ENCODE data around the gene HSPB1.

Gene HSPB1

GRCh38 chr7:76302347-76303201, at the start of gene HSPB1:
HSPB1 (plus strand) TSS chr7:76302673; CDS start chr7:76302713, 40 bp downstream.
- peaks cover 0 to 7% of the 10 kb centered on the region in 2 donors for H3K36me3 ChIP-seq (ENCODE audit: control insufficient read depth in 1 of 2, insufficient read depth in 2 of 2, low read length in 2 of 2)
- peaks cover 6 to 32% of the 10 kb centered on the region in 2 donors for H3K4me1 ChIP-seq (ENCODE audit: control insufficient read depth in 1 of 2, insufficient read depth in 2 of 2, low read length in 2 of 2)
- no peaks in the 10 kb centered on the region for H3K9me3 ChIP-seq (ENCODE audit: control insufficient read depth in 1 of 2, low read length in 2 of 2)
- no peaks in the 10 kb centered on the region for H3K27me3 ChIP-seq (ENCODE audit: low read depth, low read length)
- peak within 1 kb of the TSS; percentile 67 to 95 for H3K4me3 ChIP-seq (ENCODE audit: low read depth in 1 of 2, low read length in 2 of 2)
- peak within 1 kb of the TSS; percentile 82 for H3K27ac ChIP-seq (ENCODE audit: low read length)

DNA sequence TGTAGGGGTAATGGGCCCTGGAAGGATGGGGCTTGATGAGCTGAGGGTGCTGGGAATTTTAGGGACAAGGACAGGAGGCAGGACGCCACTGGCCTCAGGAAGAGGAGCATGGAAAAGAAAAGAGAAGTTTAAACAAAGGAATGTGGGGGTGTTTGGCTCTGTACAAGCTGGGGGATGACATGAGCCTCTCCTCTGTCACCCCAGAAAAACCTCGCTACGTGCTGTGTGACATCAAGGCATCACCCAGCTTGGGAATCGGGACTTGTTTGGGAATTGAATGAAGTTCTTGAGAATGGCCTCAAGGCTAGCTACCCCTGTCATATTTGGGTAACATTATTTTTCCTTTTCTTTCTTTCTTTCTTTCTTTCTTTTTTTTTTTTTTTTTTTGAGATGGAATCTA, 47.7 kb upstream of the HSPB1 start:
- no peak overlapping the region for H3K4me3 ChIP-seq (ENCODE audit: low read depth in 1 of 2, low read length in 2 of 2)
- H3K36me3 ChIP-seq (ENCODE audit: control insufficient read depth in 1 of 2, insufficient read depth in 2 of 2, low read length in 2 of 2) = no peaks in the 10 kb centered on the region
- peaks cover 0 to 3% of the 10 kb centered on the region in 2 donors for H3K4me1 ChIP-seq (ENCODE audit: control insufficient read depth in 1 of 2, insufficient read depth in 2 of 2, low read length in 2 of 2)
- H3K27ac ChIP-seq (ENCODE audit: low read length) = no peak overlapping the region
- peaks cover 7% of the 10 kb centered on the region for H3K27me3 ChIP-seq (ENCODE audit: low read depth, low read length)
- no peaks in the 10 kb centered on the region for H3K9me3 ChIP-seq (ENCODE audit: control insufficient read depth in 1 of 2, low read length in 2 of 2)

- peaks cover 0 to 5% of the 10 kb centered on the region in 2 donors for H3K4me1 ChIP-seq (ENCODE audit: control insufficient read depth in 1 of 2, insufficient read depth in 2 of 2, low read length in 2 of 2)
- no peaks in the 10 kb centered on the region for H3K9me3 ChIP-seq (ENCODE audit: control insufficient read depth in 1 of 2, low read length in 2 of 2)
- no peak overlapping the region for H3K4me3 ChIP-seq (ENCODE audit: low read depth in 1 of 2, low read length in 2 of 2)
- H3K27me3 ChIP-seq (ENCODE audit: low read depth, low read length) = peaks cover 10% of the 10 kb centered on the region
- H3K27ac ChIP-seq (ENCODE audit: low read length) = no peak overlapping the region
- no peaks in the 10 kb centered on the region for H3K36me3 ChIP-seq (ENCODE audit: control insufficient read depth in 1 of 2, insufficient read depth in 2 of 2, low read length in 2 of 2)
These were observed 44.5 kb upstream of the HSPB1 start for GRCh38 chr7:76257973-76258372.

- H3K4me1 ChIP-seq (ENCODE audit: control insufficient read depth in 1 of 2, insufficient read depth in 2 of 2, low read length in 2 of 2) = peaks cover 0 to 5% of the 10 kb centered on the region in 2 donors
- H3K27ac ChIP-seq (ENCODE audit: low read length) = no peak overlapping the region
- H3K36me3 ChIP-seq (ENCODE audit: control insufficient read depth in 1 of 2, insufficient read depth in 2 of 2, low read length in 2 of 2) = no peaks in the 10 kb centered on the region
- H3K27me3 ChIP-seq (ENCODE audit: low read depth, low read length) = peaks cover 10% of the 10 kb centered on the region
- H3K9me3 ChIP-seq (ENCODE audit: control insufficient read depth in 1 of 2, low read length in 2 of 2) = no peaks in the 10 kb centered on the region
- no peak overlapping the region for H3K4me3 ChIP-seq (ENCODE audit: low read depth in 1 of 2, low read length in 2 of 2)
These were observed 43.1 kb upstream of the HSPB1 start for GRCh38 chr7:76259124-76260093.

GRCh38 chr7:76260171-76260703, 42.2 kb upstream of the HSPB1 start:
- Histone ChIP-seq H3K4me1 (ENCODE audit: control insufficient read depth in 1 of 2, insufficient read depth in 2 of 2, low read length in 2 of 2) (peaks cover 0 to 5% of the 10 kb centered on the region in 2 donors), H3K9me3 (ENCODE audit: control insufficient read depth in 1 of 2, low read length in 2 of 2) (no peaks in the 10 kb centered on the region), H3K36me3 (ENCODE audit: control insufficient read depth in 1 of 2, insufficient read depth in 2 of 2, low read length in 2 of 2) (no peaks in the 10 kb centered on the region), H3K4me3 (ENCODE audit: low read depth in 1 of 2, low read length in 2 of 2) (no peak overlapping the region), H3K27ac (ENCODE audit: low read length) (no peak overlapping the region), H3K27me3 (ENCODE audit: low read depth, low read length) (peaks cover 10% of the 10 kb centered on the region)

DNA sequence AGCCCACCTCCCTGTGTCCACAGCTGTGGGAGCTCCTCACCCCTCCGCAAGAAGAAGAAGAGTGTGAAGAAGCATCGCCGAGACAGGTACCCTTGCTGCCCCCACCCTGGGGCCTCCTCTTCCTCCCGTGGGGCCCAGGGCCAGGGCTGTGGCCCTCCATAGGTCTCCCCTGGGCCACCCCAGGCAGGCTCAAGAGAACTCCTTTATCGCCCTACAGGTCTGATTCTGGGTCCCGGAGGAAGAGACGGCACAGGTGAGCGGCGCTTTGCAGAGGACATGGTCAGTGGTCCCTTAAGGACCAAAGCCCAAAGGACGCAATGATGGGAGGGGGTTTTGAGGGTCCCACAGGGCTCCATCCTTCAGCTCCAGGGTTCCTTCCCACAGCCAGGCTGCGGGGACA, 41.1 kb upstream of the HSPB1 start:
- peaks cover 0 to 5% of the 10 kb centered on the region in 2 donors for H3K4me1 ChIP-seq (ENCODE audit: control insufficient read depth in 1 of 2, insufficient read depth in 2 of 2, low read length in 2 of 2)
- H3K9me3 ChIP-seq (ENCODE audit: control insufficient read depth in 1 of 2, low read length in 2 of 2) = no peaks in the 10 kb centered on the region
- no peak overlapping the region for H3K27ac ChIP-seq (ENCODE audit: low read length)
- H3K27me3 ChIP-seq (ENCODE audit: low read depth, low read length) = peaks cover 10% of the 10 kb centered on the region
- H3K36me3 ChIP-seq (ENCODE audit: control insufficient read depth in 1 of 2, insufficient read depth in 2 of 2, low read length in 2 of 2) = no peaks in the 10 kb centered on the region
- no peak overlapping the region for H3K4me3 ChIP-seq (ENCODE audit: low read depth in 1 of 2, low read length in 2 of 2)

DNA sequence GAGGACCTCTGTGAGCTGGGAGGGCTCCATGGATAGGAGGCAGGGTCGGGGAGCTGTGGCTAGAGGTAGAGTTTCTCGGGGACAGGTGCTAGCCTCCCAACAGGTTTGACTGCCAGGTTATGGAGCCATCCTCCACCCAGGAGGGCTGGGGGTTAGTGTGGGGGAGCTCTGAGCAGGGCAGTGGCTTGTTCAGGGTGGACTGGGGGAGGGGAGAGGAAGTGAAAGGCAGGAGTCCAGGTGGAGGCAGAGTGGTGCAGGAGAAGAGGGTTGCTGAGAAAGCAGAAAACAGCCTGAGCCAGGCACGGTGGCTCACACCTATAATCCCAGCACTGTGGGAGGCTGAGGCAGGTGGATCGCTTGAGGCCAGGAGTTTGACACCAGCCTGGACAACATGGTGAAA, 40.5 kb upstream of the HSPB1 start:
- Histone ChIP-seq H3K9me3 (ENCODE audit: control insufficient read depth in 1 of 2, low read length in 2 of 2) (no peaks in the 10 kb centered on the region), H3K27me3 (ENCODE audit: low read depth, low read length) (peaks cover 13% of the 10 kb centered on the region), H3K27ac (ENCODE audit: low read length) (no peak overlapping the region), H3K4me3 (ENCODE audit: low read depth in 1 of 2, low read length in 2 of 2) (no peak overlapping the region), H3K36me3 (ENCODE audit: control insufficient read depth in 1 of 2, insufficient read depth in 2 of 2, low read length in 2 of 2) (no peaks in the 10 kb centered on the region), H3K4me1 (ENCODE audit: control insufficient read depth in 1 of 2, insufficient read depth in 2 of 2, low read length in 2 of 2) (peaks cover 0 to 8% of the 10 kb centered on the region in 2 donors)

DNA sequence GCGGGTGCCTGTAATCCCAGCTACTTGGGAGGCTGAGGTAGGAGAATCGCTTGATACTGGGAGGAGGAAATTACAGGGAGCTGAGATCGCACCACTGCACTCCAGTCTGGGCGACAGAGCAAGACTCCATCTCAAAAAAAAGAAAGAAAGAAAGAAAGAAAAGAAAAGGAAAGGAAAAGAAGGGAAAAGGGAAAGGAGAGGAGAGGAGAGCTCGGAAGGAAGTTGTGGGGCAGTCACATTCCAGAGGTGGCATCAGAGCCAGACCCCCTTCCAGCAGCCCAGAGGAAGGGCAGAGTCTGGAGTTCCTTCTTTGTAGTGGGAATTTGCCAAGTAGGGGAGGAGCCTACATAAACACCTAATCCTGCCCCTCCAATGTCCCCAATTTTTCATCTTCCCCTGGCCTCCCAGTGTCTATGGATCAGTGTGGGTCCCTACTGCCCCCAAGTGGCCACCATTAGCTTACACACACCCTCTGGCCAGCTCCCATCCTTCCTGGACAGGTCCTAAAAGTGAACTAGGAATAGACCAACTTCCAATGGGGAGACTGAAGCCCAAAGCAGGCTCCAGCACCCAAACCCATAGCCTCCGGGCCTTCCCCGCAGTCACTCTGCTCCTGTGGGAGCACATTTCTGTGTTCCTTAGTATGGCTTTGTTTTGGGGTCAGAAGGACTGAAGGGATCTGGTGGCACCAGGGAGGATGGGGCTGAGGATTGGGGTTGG, 39.6 kb upstream of the HSPB1 start:
- H3K9me3 ChIP-seq (ENCODE audit: control insufficient read depth in 1 of 2, low read length in 2 of 2) = no peaks in the 10 kb centered on the region

GRCh38 chr7:76265299-76265698, 37.2 kb upstream of the HSPB1 start:
- Histone ChIP-seq H3K9me3 (ENCODE audit: control insufficient read depth in 1 of 2, low read length in 2 of 2) (no peaks in the 10 kb centered on the region), H3K27ac (ENCODE audit: low read length) (no peak overlapping the region), H3K27me3 (ENCODE audit: low read depth, low read length) (peaks cover 19% of the 10 kb centered on the region)

More for the DNA sequence above, 39.6 kb upstream of the HSPB1 start:
- Histone ChIP-seq H3K27me3 (ENCODE audit: low read depth, low read length) (peaks cover 16% of the 10 kb centered on the region), H3K36me3 (ENCODE audit: control insufficient read depth in 1 of 2, insufficient read depth in 2 of 2, low read length in 2 of 2) (no peaks in the 10 kb centered on the region), H3K4me3 (ENCODE audit: low read depth in 1 of 2, low read length in 2 of 2) (no peak overlapping the region), H3K27ac (ENCODE audit: low read length) (no peak overlapping the region), H3K4me1 (ENCODE audit: control insufficient read depth in 1 of 2, insufficient read depth in 2 of 2, low read length in 2 of 2) (peaks cover 0 to 16% of the 10 kb centered on the region in 2 donors)

GRCh38 chr7:76267107-76267893, 35.2 kb upstream of the HSPB1 start:
- H3K36me3 ChIP-seq (ENCODE audit: control insufficient read depth in 1 of 2, insufficient read depth in 2 of 2, low read length in 2 of 2) = no peaks in the 10 kb centered on the region
- no peak overlapping the region for H3K27ac ChIP-seq (ENCODE audit: low read length)
- peaks cover 0 to 11% of the 10 kb centered on the region in 2 donors for H3K4me1 ChIP-seq (ENCODE audit: control insufficient read depth in 1 of 2, insufficient read depth in 2 of 2, low read length in 2 of 2)
- no peaks in the 10 kb centered on the region for H3K9me3 ChIP-seq (ENCODE audit: control insufficient read depth in 1 of 2, low read length in 2 of 2)
- peak overlapping the region in 1 of 2 donors; percentile 55 for H3K4me3 ChIP-seq (ENCODE audit: low read depth in 1 of 2, low read length in 2 of 2)
- H3K27me3 ChIP-seq (ENCODE audit: low read depth, low read length) = peaks cover 16% of the 10 kb centered on the region

More at GRCh38 chr7:76265299-76265698, 37.2 kb upstream of the HSPB1 start:
- Histone ChIP-seq H3K36me3 (ENCODE audit: control insufficient read depth in 1 of 2, insufficient read depth in 2 of 2, low read length in 2 of 2) (no peaks in the 10 kb centered on the region), H3K4me3 (ENCODE audit: low read depth in 1 of 2, low read length in 2 of 2) (no peak overlapping the region), H3K4me1 (ENCODE audit: control insufficient read depth in 1 of 2, insufficient read depth in 2 of 2, low read length in 2 of 2) (peaks cover 0 to 11% of the 10 kb centered on the region in 2 donors)

All from muscle layer of duodenum (tissue), 2 donors.